BLaER1 treated with 17β-estradiol and CSF1 and Interleukin-3, amounts not matched to agents 10 nM and 100 nM (cell line): ENCODE results near the gene MAP4K1.
"Not testable (repeated sequence)": the region's sequence is repeated elsewhere in the genome, so short reads cannot be mapped to it uniquely, and the experiment has no call there.

Experiments
- H3K27ac ChIP-seq, 11 experiments: shearing (Covaris generic); formaldehyde crosslinking; 2 replicates each; pipeline ENCODE4 v1.8.1; 2022
- H3K27me3 ChIP-seq, 11 experiments: shearing (Covaris generic); formaldehyde crosslinking; 2 replicates each; pipeline ENCODE4 v1.8.1; 2022
- H3K36me3 ChIP-seq, 11 experiments: shearing (Covaris generic); formaldehyde crosslinking; 2 replicates each; pipeline ENCODE4 v1.8.1; 2022
- H3K4me1 ChIP-seq, 10 experiments: shearing (Covaris generic); formaldehyde crosslinking; 2 replicates each; pipeline ENCODE4 v1.8.1; 2022
- H3K4me2 ChIP-seq, 11 experiments: shearing (Covaris generic); formaldehyde crosslinking; 2 replicates each; pipeline ENCODE4 v1.8.1; 2022
- H3K4me3 ChIP-seq, 10 experiments: shearing (Covaris generic); formaldehyde crosslinking; 2 replicates each; pipeline ENCODE4 v1.8.1; 2022
- H3K9ac ChIP-seq, 11 experiments: shearing (Covaris generic); formaldehyde crosslinking; 2 replicates each; pipeline ENCODE4 v1.8.1; 2022
- H3K9me3 ChIP-seq, 11 experiments: shearing (Covaris generic); formaldehyde crosslinking; replicated peaks in 1 of 11; 2 replicates each; pipeline ENCODE4 v1.8.1; 2022
- H4K20me1 ChIP-seq, 11 experiments: shearing (Covaris generic); formaldehyde crosslinking; 2 replicates each; pipeline ENCODE4 v1.8.1; 2022
- Cebpa-rat ChIP-seq, 11 experiments: shearing (Covaris generic); IDR thresholded peaks; 2 replicates each; pipeline ENCODE4 v1.8.1; 2022

MAP4K1 gene

DNA sequence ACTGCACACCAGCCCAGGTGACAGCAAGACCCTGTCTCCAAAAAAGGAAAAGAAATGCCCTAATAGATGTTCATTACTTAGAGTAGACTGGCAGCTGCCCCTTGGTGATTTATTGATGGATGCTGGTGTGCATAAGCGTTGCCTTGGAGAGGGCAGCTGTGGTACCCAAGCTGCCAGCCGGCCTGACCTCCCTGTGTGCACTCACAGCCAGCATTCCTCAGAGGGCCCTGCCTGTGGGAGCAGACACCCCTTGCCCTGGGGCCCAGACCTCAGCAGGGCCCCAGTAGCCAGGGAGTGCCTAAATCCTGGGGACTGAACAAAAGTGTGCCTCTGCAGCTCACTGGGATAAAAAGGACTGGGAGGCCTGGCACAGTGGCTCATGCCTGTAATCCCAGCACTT lies 21.9 kb upstream of the MAP4K1 start:
- H3K36me3 ChIP-seq: peaks cover 26 to 41% (median 32%) of the 10 kb centered on the region in 11 experiments
- H3K27ac ChIP-seq: no peak overlapping the region
- H3K4me1 ChIP-seq: peaks cover 45 to 69% (median 58%) of the 10 kb centered on the region in 10 experiments
- H4K20me1 ChIP-seq: peaks cover 0 to 20% (median 10%) of the 10 kb centered on the region in 11 experiments; a peak in 12 of 22 replicates
- H3K4me3 ChIP-seq: no peak overlapping the region
- peak overlapping the region in 7 of 11 experiments; percentile 16 to 37 (median 28); a peak in 8 of 22 replicates for H3K4me2 ChIP-seq
- H3K9me3 ChIP-seq: no peaks in the 10 kb centered on the region
- no peak for TF ChIP-seq Cebpa-rat (IDR thresholded peaks at IDR 0.05)
- peak overlapping the region in 4 of 11 experiments; percentile 16 to 53 (median 30); a peak in 2 of 22 replicates for H3K9ac ChIP-seq
- no peaks in the 10 kb centered on the region for H3K27me3 ChIP-seq

DNA sequence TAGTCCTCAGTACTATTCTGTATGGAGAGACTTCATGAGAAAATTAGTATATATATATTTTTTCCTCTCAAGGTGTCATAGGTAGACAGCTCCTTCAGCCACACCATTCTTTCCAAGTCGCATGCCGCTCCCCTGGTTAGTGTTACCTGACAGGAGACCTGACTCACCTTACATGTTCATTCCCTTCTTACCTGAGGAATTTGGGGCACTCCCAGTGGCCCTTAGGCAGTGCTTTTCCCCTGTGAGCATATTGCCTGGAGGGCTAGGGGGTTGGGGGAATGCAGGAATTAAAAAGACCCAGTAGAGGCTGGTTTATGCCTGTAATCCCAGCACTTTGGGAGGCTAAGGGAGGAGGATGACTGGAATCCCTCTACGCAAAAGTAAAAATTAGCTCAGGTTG lies 20.7 kb upstream of the MAP4K1 start:
- no peaks in the 10 kb centered on the region for H3K27me3 ChIP-seq
- H3K27ac ChIP-seq: no peak overlapping the region
- H4K20me1 ChIP-seq: peaks cover 0 to 20% (median 14%) of the 10 kb centered on the region in 11 experiments; a peak in 14 of 22 replicates
- no peaks in the 10 kb centered on the region for H3K9me3 ChIP-seq
- peaks cover 29 to 48% (median 35%) of the 10 kb centered on the region in 11 experiments for H3K36me3 ChIP-seq
- no peak overlapping the region for H3K4me2 ChIP-seq
- H3K4me3 ChIP-seq: no peak overlapping the region
- no peak for TF ChIP-seq Cebpa-rat (IDR thresholded peaks at IDR 0.05)
- H3K4me1 ChIP-seq: peaks cover 45 to 71% (median 57%) of the 10 kb centered on the region in 10 experiments
- H3K9ac ChIP-seq: no peak overlapping the region

DNA sequence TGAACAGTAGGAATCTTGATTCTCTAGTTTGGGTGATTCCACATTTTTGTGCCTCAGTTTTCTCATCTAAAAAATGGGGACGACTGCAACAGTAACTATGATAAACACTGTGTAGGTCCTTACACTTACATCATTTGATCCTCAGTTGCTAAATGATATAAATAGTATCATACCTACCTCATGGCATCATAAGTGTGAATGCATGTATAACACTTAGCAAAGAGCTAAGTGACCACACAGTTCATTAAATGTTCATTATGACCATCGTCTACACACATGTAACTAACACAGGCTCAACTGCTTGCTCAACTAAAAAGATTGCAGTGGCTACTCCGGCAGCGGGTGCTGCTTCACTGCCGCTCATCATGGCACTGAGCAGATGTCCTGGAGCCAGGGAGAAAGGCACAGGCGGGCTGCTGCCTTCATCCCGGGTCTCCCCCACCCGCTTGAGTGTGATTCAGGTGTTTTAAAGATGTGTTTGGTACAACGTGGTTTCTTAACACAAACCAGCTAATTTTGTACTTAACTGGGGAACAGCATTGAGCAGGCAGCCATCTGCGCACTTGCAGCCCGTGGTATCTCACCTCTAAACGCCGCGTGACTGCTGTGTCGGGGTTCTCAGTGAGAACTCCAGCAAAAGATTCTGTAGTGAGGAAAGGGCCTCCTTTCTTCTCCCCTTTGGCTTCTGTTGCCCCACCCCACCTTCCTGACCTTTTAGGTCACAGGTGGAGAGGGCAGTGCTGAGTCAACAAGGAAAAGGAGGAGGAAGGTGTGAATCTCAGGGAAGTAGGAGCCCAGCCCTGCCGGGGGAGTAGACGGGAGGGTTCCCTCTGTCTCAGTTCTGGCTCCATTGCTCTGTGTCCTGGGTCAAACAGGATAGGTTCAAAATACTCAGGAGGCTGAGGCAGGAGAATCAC lies 18.0 kb upstream of the MAP4K1 start:
- no peak for TF ChIP-seq Cebpa-rat (IDR thresholded peaks at IDR 0.05)
- no peaks in the 10 kb centered on the region for H3K27me3 ChIP-seq
- H3K9me3 ChIP-seq: no peaks in the 10 kb centered on the region
- H3K9ac ChIP-seq: peak overlapping the region; percentile 20 to 69 (median 58); a peak in 15 of 22 replicates
- H4K20me1 ChIP-seq: peaks cover 0 to 37% (median 26%) of the 10 kb centered on the region in 11 experiments; a peak in 15 of 22 replicates
- peaks cover 31 to 46% (median 34%) of the 10 kb centered on the region in 10 experiments for H3K4me1 ChIP-seq
- H3K36me3 ChIP-seq: peaks cover 52 to 75% (median 57%) of the 10 kb centered on the region in 11 experiments
- peak overlapping the region; percentile 55 to 81 (median 65); a peak in 21 of 22 replicates for H3K4me2 ChIP-seq
- H3K4me3 ChIP-seq: no peak overlapping the region; a peak in 1 of 20 replicates
- peak overlapping the region in 6 of 11 experiments; percentile 31 to 80 (median 66); a peak in 9 of 22 replicates for H3K27ac ChIP-seq

DNA sequence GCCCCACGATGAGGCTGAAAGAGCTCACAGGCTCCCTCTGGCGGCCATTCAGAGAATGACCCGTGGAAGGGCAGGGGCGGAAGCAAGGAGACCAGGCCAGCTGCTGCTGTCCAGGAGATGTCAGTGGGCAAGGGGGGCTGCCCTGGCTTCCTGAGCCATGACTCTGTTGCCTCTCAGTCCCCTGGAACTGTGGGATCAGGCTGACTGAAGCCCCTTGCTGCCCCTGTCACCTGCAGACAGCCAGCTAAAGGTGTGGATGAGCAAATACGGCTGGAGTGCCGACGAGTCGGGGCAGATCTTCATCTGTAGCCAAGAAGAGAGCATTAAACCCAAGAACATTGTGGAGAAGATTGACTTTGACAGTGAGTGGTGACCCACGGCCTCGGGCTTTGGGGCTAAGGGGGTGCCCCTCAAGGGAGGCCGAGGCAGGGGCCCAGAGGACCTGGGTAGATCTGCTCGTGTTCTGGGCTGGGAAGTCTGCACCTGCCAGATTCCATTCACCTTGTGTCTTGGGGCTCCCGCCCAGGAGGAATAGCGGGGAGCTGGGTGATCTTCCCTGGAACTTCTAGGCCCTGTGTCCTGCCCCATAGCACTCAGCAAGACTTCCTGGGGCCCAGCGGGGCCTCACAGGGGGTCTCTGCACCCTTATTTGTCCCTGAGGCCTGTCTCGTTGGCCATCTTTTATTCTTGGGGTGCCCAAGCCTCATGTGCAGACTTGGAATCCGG lies 17.2 kb upstream of the MAP4K1 start:
- H3K9me3 ChIP-seq: no peaks in the 10 kb centered on the region
- H3K27me3 ChIP-seq: no peaks in the 10 kb centered on the region
- H3K36me3 ChIP-seq: peaks cover 60 to 78% (median 65%) of the 10 kb centered on the region in 11 experiments
- H3K4me1 ChIP-seq: peaks cover 25 to 38% (median 27%) of the 10 kb centered on the region in 10 experiments
- no peak overlapping the region; a peak in 1 of 22 replicates for H3K4me2 ChIP-seq
- peaks cover 0 to 41% (median 26%) of the 10 kb centered on the region in 11 experiments; a peak in 16 of 22 replicates for H4K20me1 ChIP-seq
- H3K9ac ChIP-seq: peak overlapping the region in 3 of 11 experiments; percentile 5 to 28 (median 19); a peak in 2 of 22 replicates
- peak overlapping the region in 4 of 11 experiments; percentile 11 to 38 (median 18); a peak in 3 of 22 replicates for H3K27ac ChIP-seq
- no peak for TF ChIP-seq Cebpa-rat (IDR thresholded peaks at IDR 0.05)
- H3K4me3 ChIP-seq: no peak overlapping the region

DNA sequence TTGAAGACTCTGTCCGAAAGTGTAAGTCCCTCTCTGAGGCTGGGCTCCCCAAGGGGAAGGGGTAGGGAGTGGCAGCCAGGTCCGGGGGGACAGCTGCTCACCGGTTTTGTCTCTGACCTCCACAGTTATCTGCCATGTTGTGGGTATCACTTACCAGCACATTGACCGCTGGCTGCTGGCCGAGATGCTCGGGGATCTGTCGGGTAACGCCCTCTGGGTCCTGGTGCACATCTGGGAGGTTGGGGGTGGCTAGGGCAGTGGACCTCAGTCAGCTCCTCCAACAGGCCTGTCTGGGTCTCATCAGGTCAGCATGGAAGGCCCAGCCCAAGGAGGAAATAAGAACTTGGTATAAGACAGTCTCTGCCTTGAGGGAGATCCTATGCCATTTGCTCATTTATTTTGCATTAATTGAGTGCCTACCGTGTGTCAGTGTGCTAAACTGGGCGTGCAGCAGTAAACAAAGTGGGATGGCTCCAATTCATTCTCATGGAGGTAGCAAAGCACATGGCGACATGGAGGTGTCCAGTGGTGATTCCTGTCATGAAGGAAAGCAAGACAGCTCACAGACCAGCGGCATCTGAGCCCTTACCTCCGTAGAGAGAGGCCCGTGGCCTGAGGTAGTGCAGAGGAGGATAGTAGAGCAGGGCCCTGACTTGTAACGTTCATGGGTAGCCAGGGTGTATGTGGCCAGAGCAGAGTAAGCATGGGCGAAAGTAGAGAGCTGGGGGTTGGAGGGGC lies 14.9 kb upstream of the MAP4K1 start:
- H3K9me3 ChIP-seq: no peaks in the 10 kb centered on the region
- H4K20me1 ChIP-seq: peaks cover 0 to 62% (median 38%) of the 10 kb centered on the region in 11 experiments; a peak in 16 of 22 replicates
- peaks cover 72 to 87% (median 80%) of the 10 kb centered on the region in 11 experiments for H3K36me3 ChIP-seq
- no peak overlapping the region for H3K9ac ChIP-seq
- no peak overlapping the region for H3K4me3 ChIP-seq
- H3K4me1 ChIP-seq: peaks cover 19 to 31% (median 22%) of the 10 kb centered on the region in 10 experiments
- no peak overlapping the region for H3K4me2 ChIP-seq
- TF ChIP-seq Cebpa-rat (IDR thresholded peaks at IDR 0.05): no peak
- no peak overlapping the region for H3K27ac ChIP-seq
- no peaks in the 10 kb centered on the region for H3K27me3 ChIP-seq

DNA sequence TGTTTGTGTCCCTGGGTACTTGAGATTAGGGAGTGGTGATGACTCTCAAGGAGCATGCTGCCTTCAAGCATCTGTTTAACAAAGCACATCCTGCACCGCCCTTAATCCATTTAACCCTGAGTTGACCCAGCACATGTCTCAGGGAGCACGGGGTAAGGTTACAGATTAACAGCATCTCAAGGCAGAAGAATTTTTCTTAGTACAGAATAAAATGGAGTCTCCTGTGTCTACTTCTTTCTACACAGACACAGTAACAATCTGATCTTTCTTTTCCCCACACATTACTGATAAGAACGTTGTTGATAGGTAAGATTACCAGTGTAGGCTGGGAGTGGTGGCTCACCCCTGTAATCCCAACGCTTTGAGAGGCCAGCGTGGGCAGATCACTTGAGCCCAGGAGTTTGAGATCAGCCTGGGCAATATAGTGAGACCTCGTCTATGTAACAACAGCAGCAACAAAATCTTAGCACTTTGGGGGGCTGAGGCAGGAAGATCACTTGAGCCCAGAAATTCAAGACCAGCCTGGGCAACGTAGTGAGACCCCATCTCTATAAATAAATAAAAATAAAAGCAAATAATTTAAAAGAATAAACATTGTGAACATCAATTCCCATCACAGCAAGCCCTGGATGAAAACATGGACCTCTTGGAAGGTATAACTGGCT lies 14.2 kb upstream of the MAP4K1 start:
- not testable (repeated sequence) for H3K27ac ChIP-seq, H3K4me3 ChIP-seq, H3K9ac ChIP-seq, H3K9me3 ChIP-seq, H3K4me2 ChIP-seq, H3K27me3 ChIP-seq
- Histone ChIP-seq H3K4me1 (peaks cover 12 to 24% (median 15%) of the 10 kb centered on the region in 10 experiments), H4K20me1 (peaks cover 0 to 69% (median 42%) of the 10 kb centered on the region in 11 experiments; a peak in 16 of 22 replicates), H3K36me3 (peaks cover 79 to 92% (median 87%) of the 10 kb centered on the region in 11 experiments)

DNA sequence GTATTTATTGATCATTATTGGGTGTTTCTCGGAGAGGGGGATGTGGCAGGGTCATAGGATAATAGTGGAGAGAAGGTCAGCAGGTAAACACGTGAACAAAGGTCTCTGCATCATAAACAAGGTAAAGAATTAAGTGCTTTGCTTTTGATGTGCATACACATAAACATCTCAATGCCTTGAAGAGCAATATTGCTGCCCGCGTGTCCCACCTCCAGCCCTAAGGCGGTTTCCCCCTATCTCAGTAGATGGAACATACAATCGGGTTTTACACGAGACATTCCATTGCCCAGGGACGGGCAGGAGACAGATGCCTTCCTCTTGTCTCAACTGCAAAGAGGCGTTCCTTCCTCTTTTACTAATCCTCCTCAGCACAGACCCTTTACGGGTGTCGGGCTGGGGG lies 13.5 kb upstream of the MAP4K1 start:
- peaks cover 0 to 75% (median 44%) of the 10 kb centered on the region in 11 experiments; a peak in 16 of 22 replicates for H4K20me1 ChIP-seq
- H3K4me3 ChIP-seq, H3K27me3 ChIP-seq, H3K27ac ChIP-seq, H3K4me2 ChIP-seq, H3K9me3 ChIP-seq, H3K9ac ChIP-seq: not testable (repeated sequence)
- peaks cover 6 to 18% (median 8%) of the 10 kb centered on the region in 10 experiments for H3K4me1 ChIP-seq
- peaks cover 84 to 94% (median 90%) of the 10 kb centered on the region in 11 experiments for H3K36me3 ChIP-seq

DNA sequence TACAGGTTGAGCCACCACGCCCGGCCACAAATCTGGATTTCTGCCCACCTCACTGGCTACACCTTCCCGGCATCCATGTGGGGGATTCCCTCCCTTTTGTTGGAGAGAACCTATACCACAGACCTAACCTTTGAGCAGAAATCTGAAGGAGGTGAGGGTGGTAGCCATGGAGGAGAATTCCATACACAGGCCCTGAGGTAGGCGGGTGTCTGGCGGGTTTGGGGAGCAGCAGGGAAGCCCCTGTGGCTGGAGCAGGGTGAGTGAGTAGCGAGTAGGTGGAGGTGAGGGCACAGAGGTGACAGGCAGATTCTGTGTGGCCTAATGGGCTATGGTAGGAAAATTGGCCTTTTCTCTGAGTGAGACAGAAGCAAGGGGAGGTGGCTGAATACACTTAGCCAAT lies 11.8 kb upstream of the MAP4K1 start:
- H3K36me3 ChIP-seq: peaks cover 85 to 95% (median 91%) of the 10 kb centered on the region in 11 experiments

More for the DNA sequence above, 11.8 kb upstream of the MAP4K1 start:
- H3K9me3 ChIP-seq: no peaks in the 10 kb centered on the region
- H3K27me3 ChIP-seq: no peaks in the 10 kb centered on the region
- H3K9ac ChIP-seq: 0 out of 22 replicates have a peak overlapping the region, but pooled peaks of 1 of the 11 experiments have one; percentile 5
- no peak overlapping the region for H3K4me2 ChIP-seq
- no peak for TF ChIP-seq Cebpa-rat (IDR thresholded peaks at IDR 0.05)
- H4K20me1 ChIP-seq: peaks cover 0 to 80% (median 55%) of the 10 kb centered on the region in 11 experiments; a peak in 15 of 22 replicates
- peaks cover 0 to under 1% (median 0%) of the 10 kb centered on the region in 10 experiments; a peak in 1 of 20 replicates for H3K4me1 ChIP-seq
- no peak overlapping the region for H3K4me3 ChIP-seq
- H3K27ac ChIP-seq: no peak overlapping the region
